Measurements from ENCODE around the gene ATP9B.

The ATP9B gene

GRCh38 chr18:79199691-79200374 lies 130.6 kb downstream of the ATP9B start:
- peaks cover 12 to 24% of the 10 kb centered on the region in 2 donors for H3K4me1 Mint-ChIP-seq (ENCODE audit: low read depth in 2 of 2)
- H3K4me3 Mint-ChIP-seq, result no peak overlapping the region
- H3K36me3 Mint-ChIP-seq (ENCODE audit: insufficient read depth), result peaks cover 8% of the 10 kb centered on the region
- no peaks in the 10 kb centered on the region for H3K9me3 Mint-ChIP-seq
- DNase-seq (no peak), ATAC-seq (replicated peaks) (peak; percentile 77)
- H3K27ac Mint-ChIP-seq, result peak overlapping the region; percentile 60 to 91
- H3K27me3 Mint-ChIP-seq, result no peaks in the 10 kb centered on the region

GRCh38 chr18:79200546-79201268 lies 131.5 kb downstream of the ATP9B start:
- Mint-ChIP-seq H3K9me3 (no peaks in the 10 kb centered on the region), H3K27me3 (no peaks in the 10 kb centered on the region), H3K27ac (peak overlapping the region; percentile 60 to 91), H3K4me1 (ENCODE audit: low read depth in 2 of 2) (peaks cover 12 to 24% of the 10 kb centered on the region in 2 donors), H3K4me3 (no peak overlapping the region), H3K36me3 (ENCODE audit: insufficient read depth) (peaks cover 9% of the 10 kb centered on the region)
- ATAC-seq (replicated peaks) (peak; percentile 59), DNase-seq (no peak)

GRCh38 chr18:79203017-79203605 lies 133.9 kb downstream of the ATP9B start:
- H3K36me3 Mint-ChIP-seq (ENCODE audit: insufficient read depth), result peaks cover 9% of the 10 kb centered on the region
- no peaks in the 10 kb centered on the region for H3K27me3 Mint-ChIP-seq
- H3K4me3 Mint-ChIP-seq, result no peak overlapping the region
- peaks cover 14 to 37% of the 10 kb centered on the region in 2 donors for H3K4me1 Mint-ChIP-seq (ENCODE audit: low read depth in 2 of 2)
- DNase-seq, result no peak
- no peaks in the 10 kb centered on the region for H3K9me3 Mint-ChIP-seq
- H3K27ac Mint-ChIP-seq, result peak overlapping the region in 1 of 2 donors; percentile 63
- ATAC-seq (replicated peaks), result peak; percentile 53

- peaks cover 18 to 32% of the 10 kb centered on the region in 2 donors for H3K4me1 Mint-ChIP-seq (ENCODE audit: low read depth in 2 of 2)
- no peak overlapping the region for H3K27ac Mint-ChIP-seq
- peaks cover 9% of the 10 kb centered on the region for H3K36me3 Mint-ChIP-seq (ENCODE audit: insufficient read depth)
- no peak for DNase-seq
- H3K4me3 Mint-ChIP-seq, result no peak overlapping the region
- no peak for ATAC-seq (replicated peaks)
- H3K27me3 Mint-ChIP-seq, result no peaks in the 10 kb centered on the region
- no peaks in the 10 kb centered on the region for H3K9me3 Mint-ChIP-seq
Measured at GRCh38 chr18:79204889-79205807, 136.0 kb downstream of the ATP9B start.

- DNase-seq (no peak), ATAC-seq (replicated peaks) (no peak)
- Mint-ChIP-seq H3K36me3 (ENCODE audit: insufficient read depth) (peaks cover 6% of the 10 kb centered on the region), H3K27me3 (no peaks in the 10 kb centered on the region), H3K4me3 (no peak overlapping the region), H3K27ac (no peak overlapping the region), H3K4me1 (ENCODE audit: low read depth in 2 of 2) (peaks cover 16 to 30% of the 10 kb centered on the region in 2 donors), H3K9me3 (no peaks in the 10 kb centered on the region)
Measured at GRCh38 chr18:79206444-79206843, 137.2 kb downstream of the ATP9B start.

GRCh38 chr18:79208906-79209305 lies 139.7 kb downstream of the ATP9B start:
- Mint-ChIP-seq H3K27ac (no peak overlapping the region), H3K4me3 (no peak overlapping the region), H3K9me3 (no peaks in the 10 kb centered on the region), H3K4me1 (ENCODE audit: low read depth in 2 of 2) (peaks cover 10 to 17% of the 10 kb centered on the region in 2 donors), H3K36me3 (ENCODE audit: insufficient read depth) (peaks cover 3% of the 10 kb centered on the region), H3K27me3 (no peaks in the 10 kb centered on the region)
- no peak for DNase-seq
- no peak for ATAC-seq (replicated peaks)

- H3K4me3 Mint-ChIP-seq, result no peak overlapping the region
- no peak for DNase-seq
- ATAC-seq (replicated peaks), result no peak
- peak overlapping the region in 1 of 2 donors; percentile 5 for H3K27ac Mint-ChIP-seq
- no peaks in the 10 kb centered on the region for H3K36me3 Mint-ChIP-seq (ENCODE audit: insufficient read depth)
- peaks cover 10 to 17% of the 10 kb centered on the region in 2 donors for H3K4me1 Mint-ChIP-seq (ENCODE audit: low read depth in 2 of 2)
- H3K27me3 Mint-ChIP-seq, result no peaks in the 10 kb centered on the region
- no peaks in the 10 kb centered on the region for H3K9me3 Mint-ChIP-seq
Measured at GRCh38 chr18:79210002-79210910, 141.1 kb downstream of the ATP9B start.

GRCh38 chr18:79211844-79212243 lies 142.7 kb downstream of the ATP9B start:
- Mint-ChIP-seq H3K9me3 (no peaks in the 10 kb centered on the region), H3K4me1 (ENCODE audit: low read depth in 2 of 2) (peaks cover 8 to 11% of the 10 kb centered on the region in 2 donors), H3K27me3 (no peaks in the 10 kb centered on the region), H3K4me3 (no peak overlapping the region), H3K36me3 (ENCODE audit: insufficient read depth) (no peaks in the 10 kb centered on the region), H3K27ac (no peak overlapping the region)
- ATAC-seq (replicated peaks) (no peak), DNase-seq (no peak)

- Mint-ChIP-seq H3K27ac (no peak overlapping the region), H3K36me3 (ENCODE audit: insufficient read depth) (peaks cover 3% of the 10 kb centered on the region), H3K9me3 (no peaks in the 10 kb centered on the region), H3K4me1 (ENCODE audit: low read depth in 2 of 2) (peaks cover 9 to 12% of the 10 kb centered on the region in 2 donors), H3K27me3 (no peaks in the 10 kb centered on the region), H3K4me3 (no peak overlapping the region)
- ATAC-seq (replicated peaks) (no peak), DNase-seq (no peak)
Measured at GRCh38 chr18:79214056-79214455, 144.9 kb downstream of the ATP9B start.

- peak overlapping the region in 1 of 2 donors; percentile 66 for H3K27ac Mint-ChIP-seq
- peaks cover 6 to 11% of the 10 kb centered on the region in 2 donors for H3K4me1 Mint-ChIP-seq (ENCODE audit: low read depth in 2 of 2)
- no peaks in the 10 kb centered on the region for H3K27me3 Mint-ChIP-seq
- peaks cover 12% of the 10 kb centered on the region for H3K36me3 Mint-ChIP-seq (ENCODE audit: insufficient read depth)
- DNase-seq (no peak), ATAC-seq (replicated peaks) (no peak)
- no peak overlapping the region for H3K4me3 Mint-ChIP-seq
- H3K9me3 Mint-ChIP-seq, result no peaks in the 10 kb centered on the region
Measured at GRCh38 chr18:79216176-79216575, 147.0 kb downstream of the ATP9B start.

- H3K4me1 Mint-ChIP-seq (ENCODE audit: low read depth in 2 of 2), result peaks cover 6 to 12% of the 10 kb centered on the region in 2 donors
- ATAC-seq (replicated peaks), result no peak
- no peaks in the 10 kb centered on the region for H3K27me3 Mint-ChIP-seq
Measured at GRCh38 chr18:79217979-79218604, 148.9 kb downstream of the ATP9B start.

GRCh38 chr18:79218605-79219190 lies 149.5 kb downstream of the ATP9B start:
- DNase-seq, result no peak
- Mint-ChIP-seq H3K27me3 (no peaks in the 10 kb centered on the region), H3K4me1 (ENCODE audit: low read depth in 2 of 2) (peaks cover 6 to 12% of the 10 kb centered on the region in 2 donors), H3K4me3 (no peak overlapping the region), H3K27ac (no peak overlapping the region), H3K36me3 (ENCODE audit: insufficient read depth) (peaks cover 16% of the 10 kb centered on the region), H3K9me3 (no peaks in the 10 kb centered on the region)
- ATAC-seq (replicated peaks), result no peak

More at GRCh38 chr18:79217979-79218604, 148.9 kb downstream of the ATP9B start:
- H3K36me3 Mint-ChIP-seq (ENCODE audit: insufficient read depth), result peaks cover 16% of the 10 kb centered on the region
- H3K4me3 Mint-ChIP-seq, result no peak overlapping the region
- no peak for DNase-seq
- H3K27ac Mint-ChIP-seq, result no peak overlapping the region
- H3K9me3 Mint-ChIP-seq, result no peaks in the 10 kb centered on the region

All from effector memory CD8-positive, alpha-beta T cell (primary cell).